GM21367 (cell line): ENCODE data around the gene KRT40.
"Not testable (repeated sequence)": the region's sequence is repeated elsewhere in the genome, so short reads cannot be mapped to it uniquely, and the experiment has no call there.

Experiments
- ATAC-seq: cut with Tn5 transposase; IDR thresholded peaks from one replicate; pipeline ENCODE4 v1.9.1; 2021; ENCODE audit not compliant: unreplicated experiment

KRT40 gene

DNA sequence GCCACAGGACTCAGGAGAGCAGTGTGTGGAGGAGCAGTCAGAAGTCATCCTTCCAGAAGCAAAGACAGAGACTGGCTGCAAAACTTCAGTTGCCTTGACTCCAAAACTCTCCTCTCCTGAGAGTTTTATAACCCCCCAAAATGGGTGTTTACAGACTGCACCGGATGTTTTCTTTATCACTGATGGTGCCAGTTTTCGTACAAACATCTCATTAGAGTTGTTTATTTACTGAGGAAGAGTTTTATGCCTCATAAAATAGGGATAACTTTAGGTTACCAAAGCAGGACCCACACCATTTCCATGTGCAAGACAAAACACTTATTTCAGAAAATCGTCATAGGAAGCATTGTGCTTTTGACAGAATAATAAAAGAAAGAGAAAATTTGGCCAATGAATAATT lies at the start of gene KRT40:
TSS of gene KRT40 (minus strand) at position 101 of the 400 bp plus-strand sequence. CDS start at position 48, 53 bp downstream.
- ATAC-seq, result no peak

DNA sequence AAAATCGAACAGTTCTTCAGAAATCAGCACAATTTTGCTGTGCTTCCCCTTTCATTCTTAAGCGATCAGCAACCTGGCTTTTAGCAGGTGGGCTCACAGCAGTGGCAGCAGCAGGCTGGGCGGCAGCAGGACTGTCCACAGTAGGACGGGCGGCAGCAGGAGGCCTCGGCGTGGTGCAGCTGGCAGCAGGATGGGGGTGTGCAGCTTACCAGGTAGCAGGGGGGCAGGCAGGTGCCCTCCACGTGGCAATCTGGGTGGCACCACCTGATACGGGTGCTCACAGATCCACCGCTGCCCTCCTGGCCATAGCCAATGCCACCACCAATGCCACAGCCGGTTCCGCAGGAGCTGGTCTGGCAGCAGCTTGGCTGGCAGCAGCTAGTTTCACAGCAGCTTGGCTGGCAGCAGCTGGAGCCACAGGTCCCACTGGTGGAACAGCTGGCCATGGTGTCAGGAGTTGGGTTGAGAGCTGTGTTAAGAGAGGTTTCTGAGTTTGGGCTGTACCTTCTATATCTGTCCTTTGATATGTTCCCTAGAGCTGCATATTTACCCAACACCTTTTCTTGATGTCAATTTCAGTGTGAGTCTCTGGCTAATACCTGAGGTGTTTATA lies 45.6 kb upstream of the KRT40 start, which contains the start of gene KRTAP1-4:
TSS of gene KRTAP1-4 (minus strand) at position 563 of the 613 bp plus-strand sequence. CDS start at position 446, 117 bp downstream.
- ATAC-seq, result no peak

DNA sequence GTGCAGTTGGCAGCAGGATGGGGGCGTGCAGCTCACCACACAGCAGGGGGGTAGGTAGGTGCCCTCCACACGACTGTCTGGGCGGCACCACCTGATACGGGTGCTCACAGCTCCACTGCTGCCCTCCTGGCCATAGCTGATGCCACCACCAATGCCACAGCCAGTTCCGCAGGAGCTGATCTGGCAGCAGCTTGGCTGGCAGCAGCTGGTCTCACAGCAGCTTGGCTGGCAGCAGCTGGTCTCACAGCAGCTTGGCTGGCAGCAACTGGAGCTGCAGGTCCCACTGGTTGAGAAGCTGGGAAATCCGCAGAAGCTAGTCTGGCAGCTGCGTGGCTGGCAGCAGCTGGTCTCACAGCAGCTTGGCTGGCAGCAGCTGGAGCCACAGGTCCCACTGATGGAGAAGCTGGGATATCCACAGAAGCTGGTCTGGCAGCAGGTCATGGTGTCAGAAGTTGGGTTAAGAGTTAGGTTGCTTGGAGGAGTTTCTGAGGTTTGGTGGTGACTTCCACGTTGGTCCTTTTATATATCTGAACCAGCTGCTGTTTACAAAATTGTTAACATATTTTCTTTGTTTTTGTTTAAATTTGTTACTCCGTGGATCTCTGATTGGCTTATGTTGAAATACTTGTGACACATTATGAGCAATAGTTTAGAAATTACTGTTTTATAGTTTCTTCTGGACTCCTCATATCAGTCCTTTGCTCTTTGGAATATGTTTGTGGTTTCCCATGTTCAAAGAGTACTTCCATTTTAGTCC lies 42.8 kb upstream of the KRT40 start, which contains the start of gene KRTAP1-5:
TSS of gene KRTAP1-5 (minus strand) at position 494 of the 757 bp plus-strand sequence. CDS start at position 441, 53 bp downstream.
- no peak for ATAC-seq

DNA sequence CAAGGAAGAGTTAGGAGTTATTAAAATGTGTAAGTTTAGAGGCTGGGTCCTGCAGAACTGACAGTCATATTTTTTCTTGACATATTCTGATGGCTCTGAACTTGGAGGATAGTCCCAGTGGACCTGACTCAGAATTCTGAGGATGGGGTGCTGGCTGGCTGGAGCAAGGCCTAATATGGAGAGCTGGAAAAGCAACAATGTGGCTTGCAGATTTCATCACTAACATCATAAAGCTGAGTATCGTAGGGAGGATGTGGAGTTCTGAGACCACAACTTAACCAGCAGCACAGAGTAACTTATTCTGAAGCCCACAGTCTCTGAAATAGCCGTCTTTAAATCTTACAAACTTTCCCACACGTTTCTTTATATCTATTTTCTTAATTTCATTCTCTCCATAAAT lies 40.6 kb upstream of the KRT40 start:
- ATAC-seq, result no peak

DNA sequence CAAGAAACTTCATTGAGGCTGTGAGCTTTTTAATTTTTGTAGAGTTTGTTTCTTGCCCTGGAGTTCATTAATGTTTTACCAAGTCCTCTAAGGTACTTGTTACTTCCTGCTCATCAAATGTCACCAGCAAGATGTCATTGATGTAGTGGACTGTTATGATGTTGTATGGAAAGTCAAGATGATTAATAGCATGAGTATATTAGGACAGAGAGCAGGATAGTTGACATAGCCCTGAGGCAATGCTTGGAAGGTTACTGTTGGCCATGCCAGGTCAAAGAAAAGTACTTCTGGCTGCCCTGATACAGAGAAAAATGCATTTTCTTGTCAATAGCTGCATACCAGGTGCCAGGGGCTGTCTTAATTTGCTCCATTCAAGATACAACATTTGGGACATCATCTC lies 36.2 kb upstream of the KRT40 start:
- no peak for ATAC-seq

DNA sequence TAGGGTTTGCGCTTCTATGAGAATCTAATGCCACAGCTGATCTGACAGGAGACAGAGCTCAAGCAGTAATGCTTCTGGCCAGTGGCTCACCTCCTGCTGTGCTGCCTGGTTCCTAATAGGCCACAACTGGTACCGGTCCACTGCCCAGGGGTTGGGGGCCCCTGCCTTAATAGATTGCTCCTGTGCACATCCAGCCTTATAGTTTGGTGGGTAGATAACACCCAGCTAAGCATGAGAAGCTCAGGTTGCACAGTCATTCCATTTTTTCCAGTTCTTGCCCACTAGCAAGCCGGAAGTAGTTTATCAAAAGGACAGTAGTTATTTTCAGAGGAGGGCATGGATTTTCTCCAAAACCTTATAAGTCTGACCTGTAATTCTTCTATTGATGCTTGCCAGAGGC lies 35.3 kb upstream of the KRT40 start:
- no peak for ATAC-seq

DNA sequence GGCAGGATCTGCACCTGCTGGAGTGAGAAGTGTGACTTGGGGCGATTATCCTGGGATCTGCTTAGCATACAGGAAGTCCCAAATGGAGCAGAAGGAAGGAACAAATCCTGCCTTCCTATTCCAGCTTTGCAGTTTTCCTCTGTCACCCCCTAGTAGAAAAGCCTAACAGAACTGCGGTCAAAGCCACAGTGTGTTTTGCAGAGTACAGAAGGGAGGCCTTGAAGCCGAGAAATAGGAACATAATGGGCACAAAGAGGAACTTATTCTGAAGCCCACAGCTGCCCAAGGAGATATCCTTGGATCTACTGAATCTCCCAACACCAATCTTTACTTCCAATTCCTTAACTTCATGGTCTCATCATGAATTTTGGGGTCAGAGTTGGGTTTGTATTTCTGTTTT lies 34.4 kb upstream of the KRT40 start:
- no peak for ATAC-seq

DNA sequence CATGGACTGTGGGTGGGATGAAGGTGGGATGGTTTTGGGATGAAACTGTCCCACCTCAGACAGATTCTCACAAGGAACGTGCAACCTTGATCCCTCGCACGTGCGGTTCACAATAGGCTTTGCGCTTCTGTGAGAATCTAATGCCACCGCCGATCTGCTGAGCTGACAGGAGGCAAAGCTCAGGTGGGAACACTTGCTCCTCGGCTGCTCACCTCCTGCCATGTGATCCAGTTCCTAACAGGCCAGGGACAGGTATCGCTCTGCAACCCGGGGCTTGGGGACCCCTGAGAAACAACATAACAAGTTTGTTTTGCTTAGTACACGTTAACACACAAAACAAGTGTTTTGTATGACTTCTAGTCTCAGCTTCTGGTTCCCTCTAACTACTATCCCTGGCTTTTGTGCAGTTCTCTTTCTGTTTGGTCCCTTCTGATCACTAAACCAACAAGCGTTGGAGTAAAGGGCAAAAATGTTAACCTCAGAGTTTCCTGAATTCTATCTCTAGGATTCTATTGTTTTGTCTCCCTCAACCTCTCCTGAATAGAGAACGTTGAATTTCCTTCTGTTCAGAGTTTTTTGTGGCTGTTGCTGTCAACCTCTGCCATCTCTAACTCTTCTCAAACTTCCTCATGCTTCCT lies 32.6 kb upstream of the KRT40 start:
- ATAC-seq, result no peak

DNA sequence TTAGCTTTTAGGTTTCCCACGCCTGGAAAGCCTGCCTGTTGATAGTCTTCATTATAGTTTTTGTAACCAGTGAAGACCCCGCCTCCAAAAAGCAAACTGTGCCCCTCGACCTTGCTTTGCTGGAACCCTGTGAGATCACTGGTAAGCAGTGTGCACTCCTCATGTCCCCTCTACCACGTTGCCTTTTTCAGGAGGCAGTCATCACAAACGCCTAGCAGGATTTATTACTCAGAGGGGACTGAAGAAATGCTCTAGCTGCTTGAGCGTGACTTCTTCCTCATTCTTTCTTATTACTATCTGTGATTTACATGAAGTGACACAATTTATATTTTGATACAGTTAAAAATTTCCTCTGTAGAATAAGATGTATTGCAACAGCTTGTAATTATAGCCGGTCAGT lies 31.3 kb upstream of the KRT40 start:
- no peak for ATAC-seq

DNA sequence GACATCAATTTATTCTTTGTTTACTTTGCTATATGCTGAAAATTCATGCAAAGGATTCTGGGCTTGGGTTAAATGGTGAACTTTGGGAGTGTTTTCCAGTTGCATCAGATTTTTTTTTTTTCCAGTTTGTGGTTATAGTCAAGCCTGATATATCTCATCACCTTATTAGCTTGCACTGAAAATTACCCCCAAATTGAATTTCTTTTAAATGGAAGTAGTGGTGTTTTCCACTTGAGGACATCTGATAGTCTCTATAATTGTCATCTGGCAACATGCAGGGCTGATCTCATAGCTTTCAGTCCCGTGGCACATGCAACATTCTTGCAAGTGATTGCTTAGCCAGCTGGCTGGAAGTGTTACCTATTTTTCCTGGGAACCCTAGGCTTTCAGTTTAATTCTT lies 29.5 kb upstream of the KRT40 start:
- ATAC-seq, result no peak

DNA sequence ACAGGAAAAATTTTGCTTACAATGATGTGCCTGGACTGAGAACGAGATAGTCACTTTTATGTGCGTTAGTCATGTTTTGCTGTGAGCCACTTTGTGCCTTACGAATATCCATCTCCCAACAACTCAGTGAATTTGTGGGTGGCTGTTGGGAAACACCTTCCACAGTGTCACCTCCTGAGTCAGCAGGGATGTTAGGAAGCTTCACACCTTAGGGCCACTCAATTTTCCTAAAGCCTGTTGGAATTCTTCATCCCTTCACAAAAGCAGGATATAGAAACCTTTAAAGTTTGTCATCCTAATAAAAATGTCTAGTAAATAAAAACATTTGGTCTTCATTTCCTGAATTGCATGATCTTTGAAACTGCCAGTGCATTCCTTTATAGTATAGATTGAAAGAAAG lies 29.1 kb upstream of the KRT40 start:
- ATAC-seq, result no peak

DNA sequence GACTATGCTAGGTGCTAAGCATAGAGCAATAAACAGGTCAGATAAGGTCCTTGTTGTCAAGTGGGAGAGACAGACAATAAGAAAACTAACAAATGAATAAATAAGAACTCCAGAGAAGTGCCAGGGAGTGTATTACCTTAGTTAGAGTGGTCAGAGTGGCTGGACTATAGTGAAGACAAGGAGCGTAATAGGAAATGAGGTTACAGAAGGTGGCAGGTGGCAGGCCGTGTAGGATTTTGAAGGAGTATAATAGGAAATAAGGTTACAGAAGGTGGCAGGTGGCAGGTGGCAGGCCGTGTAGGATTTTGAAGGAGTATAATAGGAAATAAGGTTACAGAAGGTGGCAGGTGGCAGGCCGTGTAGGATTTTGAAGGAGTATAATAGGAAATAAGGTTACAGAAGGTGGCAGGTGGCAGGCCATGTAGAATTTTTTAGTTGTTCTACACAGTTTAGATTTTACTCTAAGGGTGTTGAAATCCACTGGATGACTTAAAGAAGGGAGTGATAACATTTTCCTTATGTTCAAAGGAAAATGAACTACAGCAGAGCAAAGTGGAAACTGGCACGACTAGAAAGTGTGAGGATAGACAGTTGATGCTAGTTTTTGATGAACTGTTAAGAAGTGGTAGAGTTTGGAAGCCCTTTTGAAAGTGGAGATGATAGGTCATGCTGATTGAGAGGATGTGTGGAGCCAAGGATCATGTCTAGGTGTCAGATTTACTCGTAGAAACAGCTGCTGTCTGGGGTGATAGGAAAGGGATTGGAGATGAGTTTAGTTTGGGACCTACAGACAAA lies 28.4 kb upstream of the KRT40 start:
- ATAC-seq, result no peak

DNA sequence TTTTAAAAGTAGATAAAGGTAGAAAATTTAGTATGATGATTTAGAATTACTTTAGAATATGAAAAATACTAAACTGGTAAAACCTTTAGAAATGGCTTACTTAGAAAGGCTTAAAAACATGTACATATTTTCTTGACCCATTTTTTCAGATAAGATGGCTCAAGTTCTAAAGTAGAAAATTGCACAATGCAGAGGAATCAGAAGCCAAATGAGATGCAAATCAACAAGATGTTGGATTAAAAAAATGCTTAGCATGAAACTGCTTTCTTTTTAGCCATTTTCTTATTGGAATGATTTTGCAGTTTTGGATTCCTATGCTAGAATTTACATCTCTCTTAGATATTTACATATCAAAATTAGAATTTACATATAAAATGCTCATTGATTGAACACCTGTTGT lies 26.3 kb upstream of the KRT40 start:
- ATAC-seq, result no peak

DNA sequence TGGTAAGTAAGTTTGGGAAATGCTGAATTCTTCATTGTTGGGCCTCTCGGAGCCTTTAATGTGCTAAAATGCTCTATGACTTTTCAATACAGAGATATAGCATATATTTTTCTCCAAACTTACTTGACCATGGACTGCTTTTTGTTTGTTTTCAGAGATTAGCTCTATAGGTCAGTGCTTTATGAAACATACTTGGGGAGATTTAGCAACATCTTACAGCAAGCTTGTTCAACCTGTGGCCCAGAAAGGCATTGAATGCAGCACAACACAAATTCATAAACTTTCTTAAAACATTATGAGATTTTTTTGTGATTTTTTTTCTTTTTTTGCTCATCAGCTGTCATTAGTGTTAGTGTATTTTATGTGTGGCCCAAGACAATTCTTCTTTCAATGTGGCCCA lies 25.8 kb upstream of the KRT40 start:
- no peak for ATAC-seq

DNA sequence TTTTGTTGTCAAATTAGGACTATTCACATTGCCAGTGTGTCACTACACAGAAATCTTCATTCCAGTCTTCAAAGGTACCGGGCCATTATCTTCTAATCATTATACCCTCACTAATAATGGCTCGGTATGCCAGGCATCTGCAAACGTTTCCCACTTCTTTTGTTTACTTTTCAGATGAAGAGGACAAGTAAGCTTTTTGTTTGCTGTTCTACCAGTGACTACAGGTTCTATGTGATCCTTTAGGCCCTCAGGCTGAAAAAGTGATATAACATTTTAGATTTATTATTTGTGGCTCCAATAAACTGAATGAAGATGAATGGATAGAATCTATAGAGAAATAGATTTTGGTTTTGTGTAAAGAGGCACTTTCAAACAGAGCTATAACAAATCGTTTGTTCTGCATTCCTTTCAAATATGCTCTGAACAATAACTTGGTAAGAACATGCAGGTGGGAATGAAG lies 25.2 kb upstream of the KRT40 start:
- no peak for ATAC-seq

DNA sequence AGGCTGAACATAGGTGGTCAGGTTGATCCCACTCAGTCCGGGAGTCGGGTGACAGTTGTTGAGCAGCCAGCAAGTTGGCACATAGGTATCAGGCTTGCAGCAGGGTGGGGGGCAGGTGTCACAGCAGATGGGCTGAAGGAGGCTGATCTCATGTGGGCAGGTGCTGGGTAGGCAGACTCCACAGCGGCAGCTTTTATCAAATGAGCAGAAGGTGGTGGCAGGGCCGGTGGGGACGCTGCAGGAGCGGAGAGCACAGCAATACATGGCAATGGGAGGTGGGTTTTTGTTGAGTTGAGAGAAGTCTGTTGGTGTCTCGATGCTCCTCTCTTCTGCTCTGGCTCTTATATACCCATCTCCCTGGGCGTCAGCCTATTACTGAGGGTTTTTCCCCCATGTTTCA lies 24.7 kb upstream of the KRT40 start, which contains the start of gene KRTAP3-1:
TSS of gene KRTAP3-1 (minus strand) at position 318 of the 400 bp plus-strand sequence. CDS start at position 264, 54 bp downstream.
- no peak for ATAC-seq

DNA sequence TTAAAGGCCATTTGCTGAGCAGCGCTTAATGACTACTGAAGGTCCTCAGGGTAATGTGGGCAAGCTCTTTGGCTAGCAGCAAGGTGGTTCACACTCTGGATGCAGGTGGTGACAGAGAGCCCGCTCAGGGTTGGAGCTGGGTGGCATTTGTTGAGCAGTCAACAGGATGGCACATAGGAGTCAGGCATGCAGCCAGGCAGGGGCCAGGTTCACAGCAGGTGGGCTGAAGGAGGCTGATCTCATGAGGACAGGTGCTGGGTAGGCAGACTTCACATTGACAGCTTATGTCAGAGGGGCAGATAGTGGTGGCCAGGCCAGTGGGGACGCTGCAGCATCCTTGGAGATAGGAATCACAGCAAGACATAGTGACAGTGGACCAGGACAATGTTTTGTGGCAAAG lies 20.3 kb upstream of the KRT40 start:
- ATAC-seq, result no peak

DNA sequence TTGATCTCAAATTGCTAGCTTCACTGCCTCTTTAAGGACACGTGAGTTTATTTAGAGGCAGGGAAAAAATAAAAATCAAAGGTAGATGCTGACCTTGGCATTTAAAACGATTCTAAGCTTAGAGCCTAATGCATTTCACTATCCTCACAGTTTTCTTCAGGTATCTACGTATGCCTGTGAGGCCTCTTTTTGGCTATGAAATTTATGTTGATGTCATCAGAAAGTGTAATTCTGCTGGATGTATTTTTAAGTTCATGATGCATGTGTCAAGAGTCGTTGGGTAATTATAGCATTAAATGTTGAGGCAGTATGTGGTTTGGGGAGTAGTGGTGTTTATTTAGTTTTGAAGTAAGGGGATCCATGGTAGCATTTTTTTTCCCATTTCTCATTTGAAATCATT lies 19.8 kb upstream of the KRT40 start:
- no peak for ATAC-seq

DNA sequence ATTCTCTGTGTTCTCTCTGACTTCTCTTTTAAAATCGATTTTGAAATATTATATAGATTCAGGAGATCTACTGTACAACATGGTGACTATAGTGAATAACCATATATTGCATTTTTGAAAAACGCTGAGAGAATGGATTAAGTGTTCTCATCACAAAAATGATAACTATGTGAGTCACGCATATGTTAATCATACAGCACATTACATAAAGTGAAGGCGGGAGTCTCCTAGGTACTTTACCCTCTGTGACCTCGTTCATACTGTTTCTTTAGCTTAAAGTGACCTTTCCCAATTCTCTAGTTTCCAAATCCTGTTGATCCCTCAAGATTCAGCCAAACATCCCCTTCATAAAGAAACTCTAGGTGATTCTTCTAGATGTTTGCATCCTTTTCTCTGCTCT lies 18.7 kb upstream of the KRT40 start:
- ATAC-seq, result no peak

DNA sequence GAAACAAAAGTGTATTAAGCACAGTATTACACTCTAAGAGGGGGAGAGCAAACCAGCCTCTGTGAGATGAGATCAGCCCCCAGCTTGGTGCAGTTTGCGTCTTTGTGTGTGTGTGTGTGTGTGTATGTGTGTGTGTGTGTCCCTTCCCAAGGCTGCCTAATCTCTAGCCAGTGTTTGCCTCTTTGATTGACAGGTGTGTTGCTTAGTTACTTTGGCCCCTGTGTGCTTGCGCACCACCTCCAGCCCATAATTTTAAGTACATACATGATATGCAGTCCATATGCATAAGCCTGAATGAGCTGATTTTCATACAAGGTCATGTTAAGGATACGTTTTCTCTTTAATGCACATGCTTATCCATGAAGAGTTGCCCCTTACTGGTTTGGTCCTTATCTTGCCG lies 17.7 kb upstream of the KRT40 start:
- no peak for ATAC-seq

DNA sequence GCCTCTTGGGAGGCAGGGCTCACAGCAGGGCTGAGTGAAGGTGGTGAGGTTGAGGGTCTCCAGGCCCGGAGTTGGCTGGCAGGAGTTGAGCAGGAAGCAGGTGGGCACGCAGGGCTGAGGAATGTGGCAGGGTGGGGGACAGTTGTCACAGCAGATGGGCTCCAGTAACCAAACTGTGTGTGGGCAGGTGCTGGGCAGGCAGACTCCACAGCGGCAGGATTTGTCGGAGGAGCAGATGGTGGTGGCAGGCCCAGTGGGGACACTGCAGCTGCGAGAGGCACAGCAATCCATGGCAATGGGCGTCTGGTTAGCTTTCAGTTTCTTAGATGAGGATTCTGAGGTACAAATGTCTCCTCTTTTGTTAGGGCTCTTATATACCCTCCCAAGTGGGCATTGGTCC lies 15.4 kb upstream of the KRT40 start, which contains the start of gene KRTAP3-2:
TSS of gene KRTAP3-2 (minus strand) at position 344 of the 400 bp plus-strand sequence. CDS start at position 291, 53 bp downstream.
- ATAC-seq, result not testable (repeated sequence)
